NCI-H748 (cell line): ENCODE measurements around the gene OSBPL3.
"Not testable (repeated sequence)": the region's sequence is repeated elsewhere in the genome, so short reads cannot be mapped to it uniquely, and the experiment has no call there.

Experiments used
- DNase-seq: peaks from one replicate; lab custom pipeline; 2025; ENCODE audit not compliant: unreplicated experiment; lab: John Stamatoyannopoulos, UW

Gene OSBPL3

GRCh38 chr7:24801883-24802282 lies 178.1 kb downstream of the OSBPL3 start:
- DNase-seq = no peak

- no peak for DNase-seq
These were observed 179.3 kb downstream of the OSBPL3 start for GRCh38 chr7:24800667-24801066.

GRCh38 chr7:24800073-24800472 lies 179.9 kb downstream of the OSBPL3 start:
- no peak for DNase-seq

- no peak for DNase-seq
These were observed 180.5 kb downstream of the OSBPL3 start for GRCh38 chr7:24799506-24799905.

GRCh38 chr7:24798261-24798660 lies 181.7 kb downstream of the OSBPL3 start:
- DNase-seq = no peak

- no peak for DNase-seq
These were observed 182.7 kb downstream of the OSBPL3 start for GRCh38 chr7:24797270-24797669.

- no peak for DNase-seq
These were observed 184.6 kb downstream of the OSBPL3 start for GRCh38 chr7:24795407-24795767.

- DNase-seq = not testable (repeated sequence)
These were observed 185.1 kb downstream of the OSBPL3 start for GRCh38 chr7:24794751-24795406.

GRCh38 chr7:24793982-24794648 lies 185.9 kb downstream of the OSBPL3 start:
- DNase-seq = peak; percentile 61

- DNase-seq = no peak
These were observed 190.9 kb downstream of the OSBPL3 start for GRCh38 chr7:24788961-24789576.

- DNase-seq = no peak
These were observed 191.9 kb downstream of the OSBPL3 start for GRCh38 chr7:24788075-24788474.

GRCh38 chr7:24786941-24787340 lies 193.0 kb downstream of the OSBPL3 start:
- no peak for DNase-seq

- DNase-seq = no peak
These were observed 193.7 kb downstream of the OSBPL3 start for GRCh38 chr7:24786306-24786705.

GRCh38 chr7:24784277-24784676 lies 195.7 kb downstream of the OSBPL3 start:
- DNase-seq = no peak

GRCh38 chr7:24783698-24784097 lies 196.3 kb downstream of the OSBPL3 start:
- no peak for DNase-seq

- no peak for DNase-seq
These were observed 198.9 kb downstream of the OSBPL3 start for GRCh38 chr7:24781106-24781505.

GRCh38 chr7:24779283-24779655 lies 200.7 kb downstream of the OSBPL3 start:
- no peak for DNase-seq

- no peak for DNase-seq
These were observed 201.3 kb downstream of the OSBPL3 start for GRCh38 chr7:24778543-24779282.

GRCh38 chr7:24777806-24778205 lies 202.2 kb downstream of the OSBPL3 start:
- no peak for DNase-seq

- no peak for DNase-seq
These were observed 206.3 kb downstream of the OSBPL3 start for GRCh38 chr7:24773646-24774045.

GRCh38 chr7:24769851-24770250 lies 210.1 kb downstream of the OSBPL3 start:
- no peak for DNase-seq
